Medulla oblongata (tissue), 1 donor: ENCODE results near the gene GHITM.
"Not testable (repeated sequence)": the region's sequence is repeated elsewhere in the genome, so short reads cannot be mapped to it uniquely, and the experiment has no call there.

Source experiments
- DNase-seq: peaks from one replicate; pipeline ENCODE4 v3.0.0-alpha.2; 2015; ENCODE audit errors: extremely low spot score

Gene GHITM

GRCh38 chr10:84139126-84140035, at the start of gene GHITM:
TSS of gene GHITM (plus strand) at chr10:84139509. CDS start at chr10:84141501, 1,992 bp downstream.
- DNase-seq, result peak; percentile 99

GRCh38 chr10:84095811-84096497, 43.4 kb upstream of the GHITM start:
- no peak for DNase-seq

DNA sequence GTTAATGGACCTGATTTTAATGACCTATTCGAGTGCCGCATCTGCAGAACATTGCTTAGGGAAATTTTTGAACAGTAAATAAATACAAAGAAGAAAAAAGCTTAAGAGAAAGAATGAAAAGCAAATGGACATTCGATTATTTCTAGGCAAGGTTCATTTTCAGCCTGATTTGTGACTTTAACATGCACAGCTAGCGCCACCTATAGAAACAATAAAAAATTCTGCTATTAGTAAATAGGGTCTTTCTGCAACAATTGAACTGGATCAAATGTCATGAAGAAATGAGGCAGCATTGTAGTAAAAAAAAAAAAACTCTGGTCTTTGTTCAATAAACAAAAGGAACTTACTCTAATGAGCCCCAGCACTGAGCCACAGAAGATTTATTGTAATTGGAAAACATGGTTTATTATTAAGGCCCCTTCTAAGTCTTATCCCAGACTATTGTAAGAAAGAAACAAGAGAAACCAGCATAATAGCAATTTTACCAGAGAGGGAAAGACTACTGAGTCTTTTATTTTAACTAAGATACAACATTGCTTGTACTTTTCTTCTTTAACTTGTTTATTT, 41.4 kb upstream of the GHITM start:
- peak; percentile 27 for DNase-seq

GRCh38 chr10:84098667-84099066, 40.6 kb upstream of the GHITM start:
- DNase-seq, result no peak

DNA sequence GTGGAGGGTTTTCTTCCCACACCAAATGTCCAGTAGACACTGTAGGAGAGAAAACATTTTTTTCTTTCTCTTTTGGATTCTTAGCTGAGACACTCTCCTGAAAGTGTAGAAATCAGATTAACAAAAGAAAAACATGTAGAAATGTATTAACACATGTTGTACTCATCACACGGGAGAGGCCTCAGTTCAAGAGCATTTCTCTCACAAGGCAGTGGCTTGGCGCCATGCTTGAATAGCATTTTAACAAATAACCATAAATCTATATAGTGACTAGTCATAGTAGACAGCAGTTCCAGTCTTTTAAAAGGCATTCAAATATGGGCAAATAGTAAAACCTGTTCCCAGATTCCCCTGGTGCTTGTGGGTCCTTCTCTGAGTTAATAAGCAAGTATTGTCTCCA, 38.3 kb upstream of the GHITM start:
- no peak for DNase-seq

DNA sequence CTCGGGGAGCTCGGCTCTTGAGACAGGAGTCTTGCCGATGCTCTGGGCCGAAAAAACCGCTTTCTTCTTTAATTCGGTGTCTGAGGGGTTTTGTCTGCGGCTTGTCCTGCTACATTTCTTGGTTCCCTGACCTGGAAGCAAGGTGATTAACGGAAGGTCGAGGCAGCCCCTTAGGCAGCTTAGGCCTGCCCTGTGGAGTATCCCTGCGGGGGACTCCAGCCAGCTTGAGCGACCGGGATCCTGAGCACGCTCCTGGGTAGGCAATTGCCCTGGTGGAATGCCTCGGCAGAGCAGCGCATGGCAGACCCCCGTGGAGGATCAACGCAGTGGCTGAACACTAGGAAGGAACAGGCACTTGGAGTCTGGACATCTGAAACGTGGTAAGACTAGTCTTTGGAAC, 30.5 kb upstream of the GHITM start:
- DNase-seq, result no peak

DNA sequence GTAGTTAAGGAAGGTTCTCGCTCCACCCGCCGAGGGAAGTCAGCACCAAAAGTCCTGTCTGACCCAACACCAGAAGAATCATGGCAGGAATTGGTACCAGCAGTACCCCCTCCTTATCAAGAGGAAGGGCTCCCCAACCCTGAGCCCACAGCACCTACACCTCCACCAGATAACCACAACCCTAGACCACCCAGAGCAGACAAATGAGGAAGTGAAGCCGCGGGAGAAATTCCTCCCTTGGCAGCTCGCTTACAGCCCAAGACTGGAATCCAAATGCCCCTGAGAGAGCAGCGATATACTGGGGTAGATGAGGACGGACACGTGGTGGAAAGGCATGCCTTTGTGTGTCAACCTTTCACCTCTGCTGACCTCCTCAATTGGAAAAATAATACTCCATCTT, 29.5 kb upstream of the GHITM start:
- not testable (repeated sequence) for DNase-seq

DNA sequence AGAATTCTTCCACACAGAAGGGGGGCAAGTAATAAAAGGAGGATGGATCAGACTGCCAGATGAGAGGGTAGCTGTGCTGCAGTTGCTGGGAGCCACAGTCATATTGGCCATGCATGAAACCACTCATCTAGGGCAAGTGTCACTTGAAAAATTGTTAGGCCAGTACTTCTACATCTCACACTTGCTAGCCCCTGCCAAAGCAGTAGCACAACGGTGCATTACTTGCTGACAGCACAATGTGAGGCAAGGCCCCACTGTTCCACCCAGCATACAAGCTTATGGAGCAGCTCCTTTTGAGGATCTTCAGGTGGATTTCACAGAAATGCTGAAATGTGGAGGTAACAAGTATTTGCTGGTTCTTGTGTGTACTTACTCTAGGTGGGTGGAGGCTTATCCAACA, 25.8 kb upstream of the GHITM start:
- not testable (repeated sequence) for DNase-seq

GRCh38 chr10:84114088-84114667, 25.1 kb upstream of the GHITM start:
- no peak for DNase-seq

DNA sequence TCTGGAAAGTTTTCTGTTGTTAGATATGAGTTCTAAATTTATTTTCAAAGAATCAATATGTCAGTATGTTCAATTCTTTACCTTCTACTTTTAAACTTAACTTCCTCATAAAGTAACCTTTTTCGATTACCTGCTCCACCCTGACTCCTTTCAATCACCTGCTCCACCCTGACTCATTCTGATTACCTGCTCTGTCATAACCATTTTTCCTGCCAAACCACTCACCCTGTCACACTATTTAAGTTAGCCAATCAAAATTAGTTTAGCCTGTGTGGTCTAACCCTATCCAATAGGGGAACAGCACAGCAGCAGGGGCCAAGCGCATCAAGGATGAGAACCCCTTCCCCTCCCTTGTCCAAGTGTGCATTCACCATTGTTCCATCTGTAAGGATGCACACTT, 22.1 kb upstream of the GHITM start:
- DNase-seq, result not testable (repeated sequence)

DNA sequence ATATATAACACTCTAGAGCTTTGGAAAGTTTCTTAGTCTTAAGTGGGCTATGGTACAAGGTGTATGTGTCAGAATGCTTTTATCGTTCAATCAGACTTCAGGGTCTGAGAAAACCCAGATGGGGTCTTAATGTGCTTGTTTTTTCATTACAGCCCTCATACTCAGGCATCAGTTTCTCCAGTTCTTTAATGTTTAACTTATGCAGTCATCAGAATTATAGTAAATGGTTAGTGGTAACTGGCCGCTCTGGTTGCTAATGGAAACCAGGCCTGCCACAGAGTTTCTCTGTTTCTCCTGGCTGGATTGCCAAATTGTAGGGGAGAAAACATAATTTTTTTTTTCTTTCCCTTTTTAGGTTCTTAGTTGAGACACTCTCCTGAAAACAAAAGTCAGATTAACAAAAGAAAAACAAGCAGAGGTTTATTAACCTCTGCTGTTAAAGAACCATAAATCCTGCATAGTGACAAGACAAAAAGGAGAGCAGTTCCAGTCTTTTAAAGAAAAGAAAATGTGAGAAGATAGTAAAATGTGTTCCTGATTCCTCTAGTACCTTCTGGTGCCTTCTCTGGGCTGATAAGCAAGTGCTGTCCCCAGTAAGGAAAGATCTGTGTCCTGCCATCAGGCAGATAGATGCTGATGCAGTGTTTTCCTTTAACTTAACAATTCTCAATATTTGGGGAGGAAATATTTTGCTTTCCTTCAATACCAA, 21.5 kb upstream of the GHITM start:
- DNase-seq, result no peak

DNA sequence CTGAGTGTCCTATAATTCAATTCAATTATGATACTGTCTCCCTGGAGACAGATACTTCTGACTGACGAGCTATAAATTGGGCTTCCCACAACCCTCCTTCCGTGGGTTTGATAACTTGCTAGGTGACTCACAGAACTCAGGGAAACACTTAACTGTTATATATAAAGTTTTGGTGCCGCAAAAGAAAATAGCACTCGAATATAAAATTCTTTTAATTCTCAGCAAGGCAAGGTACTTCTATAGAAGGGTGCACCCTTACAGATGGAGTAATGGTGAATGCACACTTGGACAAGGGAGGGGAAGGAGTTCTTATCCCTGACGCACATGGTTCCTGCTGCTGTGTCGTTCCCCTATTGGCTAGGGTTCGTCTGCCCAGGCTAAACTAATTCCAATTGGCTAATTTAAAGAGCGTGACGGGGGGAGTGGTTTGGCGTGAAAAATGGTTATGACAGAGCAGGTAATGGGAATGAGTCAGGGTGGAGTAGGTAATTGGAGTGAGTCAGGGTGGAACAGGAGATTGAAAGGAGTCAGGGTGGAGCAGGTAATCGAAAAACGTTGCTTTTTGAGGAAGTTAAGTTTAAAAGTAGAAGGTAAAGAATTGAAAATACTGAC, 20.8 kb upstream of the GHITM start:
- DNase-seq, result no peak

GRCh38 chr10:84123362-84123761, 15.9 kb upstream of the GHITM start:
- DNase-seq, result no peak

GRCh38 chr10:84125910-84126784, 13.2 kb upstream of the GHITM start:
- DNase-seq, result not testable (repeated sequence)

GRCh38 chr10:84126785-84127167, 12.5 kb upstream of the GHITM start:
- no peak for DNase-seq

- no peak for DNase-seq
Observed at GRCh38 chr10:84135836-84136235, 3.5 kb upstream of the GHITM start.

- no peak for DNase-seq
Observed at GRCh38 chr10:84137811-84138210, 1.5 kb upstream of the GHITM start.

DNA sequence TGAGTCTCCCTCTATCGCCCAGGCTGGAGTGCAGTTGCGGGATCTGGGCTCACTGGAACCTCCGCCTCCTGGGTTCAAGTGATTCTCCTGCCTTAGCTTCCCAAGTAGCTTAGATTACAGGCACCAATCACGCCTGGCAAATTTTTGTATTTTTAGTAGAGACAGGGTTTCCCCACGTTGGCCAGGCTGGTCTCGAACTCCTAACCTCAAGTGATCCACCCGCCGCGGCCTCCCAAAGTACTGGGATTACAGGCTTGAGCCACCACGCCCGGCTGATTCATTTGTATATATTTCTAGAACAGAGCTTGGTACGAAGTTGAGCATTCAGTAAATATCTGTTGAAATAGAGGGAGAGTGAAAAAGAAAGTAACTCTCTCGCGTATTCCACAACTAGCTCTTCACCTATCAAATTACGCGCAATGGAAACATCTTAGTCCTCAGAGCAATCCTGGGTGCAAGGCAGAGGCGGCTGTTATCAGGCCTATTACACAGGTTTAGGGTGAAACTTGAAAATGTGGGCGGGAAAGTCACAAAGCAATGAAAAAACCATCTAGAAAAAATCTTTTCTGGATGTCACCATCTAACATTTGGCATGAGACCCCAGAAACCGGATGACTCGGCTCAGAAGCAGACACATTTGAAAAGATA, 707 bp upstream of the GHITM start:
- no peak for DNase-seq

- peak; percentile 6 for DNase-seq
Observed at GRCh38 chr10:84140036-84140379, 699 bp downstream of the GHITM start.

- no peak for DNase-seq
Observed at GRCh38 chr10:84147347-84147746, 8.0 kb downstream of the GHITM start.
